NCI-H69 (cell line): ENCODE measurements around the gene PLCXD3.
"Not testable (repeated sequence)": the region's sequence is repeated elsewhere in the genome, so short reads cannot be mapped to it uniquely, and the experiment has no call there.

Experiments used
- DNase-seq: peaks from one replicate; lab custom pipeline; 2025; lab: John Stamatoyannopoulos, UW

The PLCXD3 gene

GRCh38 chr5:41347569-41347968, 162.8 kb downstream of the PLCXD3 start:
- DNase-seq, result no peak

GRCh38 chr5:41346609-41347008, 163.8 kb downstream of the PLCXD3 start:
- peak; percentile 9 for DNase-seq

DNA sequence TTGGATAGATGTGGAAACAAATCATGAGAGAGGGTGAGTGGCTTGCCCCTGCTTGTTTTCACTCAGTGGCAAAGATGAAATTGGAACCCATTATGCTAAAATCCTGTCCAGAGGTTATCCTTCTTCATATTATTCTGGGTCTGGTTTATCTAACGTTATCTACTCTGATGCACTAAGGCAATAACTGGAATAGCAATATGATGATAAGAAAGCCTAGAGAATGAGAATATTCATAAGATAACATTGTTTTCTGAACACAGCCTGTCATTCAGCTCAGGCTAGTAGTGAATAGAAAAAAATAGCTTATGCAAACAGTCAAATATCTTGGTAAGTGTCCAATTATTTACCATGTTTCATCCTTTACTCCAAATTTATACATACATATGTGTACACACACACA, 165.1 kb downstream of the PLCXD3 start:
- DNase-seq, result no peak

- no peak for DNase-seq
Observed at GRCh38 chr5:41339339-41339738, 171.1 kb downstream of the PLCXD3 start.

DNA sequence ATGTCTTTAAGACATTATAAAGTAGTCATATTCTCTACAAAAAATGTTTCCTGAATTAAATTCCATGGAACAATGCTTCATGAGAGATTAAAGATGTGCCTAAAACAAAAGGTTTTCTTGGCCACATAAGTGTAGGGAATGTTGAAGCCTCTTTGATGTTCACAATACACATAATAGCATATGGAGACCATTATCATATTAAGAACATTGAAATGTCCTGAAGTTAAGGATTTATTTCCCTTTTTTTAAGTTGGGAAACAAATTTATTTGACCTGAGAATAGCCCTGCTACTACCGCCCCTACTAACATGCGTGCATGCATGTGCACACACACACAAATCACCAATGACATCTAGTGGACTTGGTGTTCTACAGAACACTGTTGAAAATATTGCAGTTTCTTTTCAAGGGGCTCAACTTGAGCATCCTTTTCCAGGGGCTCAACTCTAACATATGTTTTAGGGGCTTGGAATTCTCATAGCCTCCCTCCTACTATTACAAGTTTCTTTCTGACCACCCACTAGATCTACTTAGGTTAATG, 172.2 kb downstream of the PLCXD3 start:
- no peak for DNase-seq

- no peak for DNase-seq
Observed at GRCh38 chr5:41337724-41338123, 172.7 kb downstream of the PLCXD3 start.

DNA sequence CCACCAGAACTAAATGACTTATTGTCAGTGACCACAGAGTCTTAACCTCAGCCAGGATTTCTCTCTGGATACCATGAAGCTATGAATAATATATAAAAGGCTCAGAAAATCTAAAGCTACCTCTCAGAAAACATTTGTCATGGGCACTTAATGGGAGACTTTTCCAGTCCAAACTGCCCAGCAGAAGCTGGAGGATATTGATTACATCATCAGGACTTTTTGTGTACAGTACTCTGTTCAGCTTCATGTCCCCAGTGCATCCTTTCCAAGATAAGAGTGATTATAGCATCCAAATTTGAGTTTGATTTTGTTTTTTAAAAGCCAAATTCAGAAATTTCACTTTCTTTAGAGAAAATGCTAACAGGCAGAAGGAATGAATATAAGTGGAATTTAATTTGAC, 173.2 kb downstream of the PLCXD3 start:
- DNase-seq, result no peak

- no peak for DNase-seq
Observed at GRCh38 chr5:41336471-41336870, 173.9 kb downstream of the PLCXD3 start.

GRCh38 chr5:41335596-41336181, 174.7 kb downstream of the PLCXD3 start:
- DNase-seq, result no peak

GRCh38 chr5:41334758-41335157, 175.6 kb downstream of the PLCXD3 start:
- DNase-seq, result no peak

DNA sequence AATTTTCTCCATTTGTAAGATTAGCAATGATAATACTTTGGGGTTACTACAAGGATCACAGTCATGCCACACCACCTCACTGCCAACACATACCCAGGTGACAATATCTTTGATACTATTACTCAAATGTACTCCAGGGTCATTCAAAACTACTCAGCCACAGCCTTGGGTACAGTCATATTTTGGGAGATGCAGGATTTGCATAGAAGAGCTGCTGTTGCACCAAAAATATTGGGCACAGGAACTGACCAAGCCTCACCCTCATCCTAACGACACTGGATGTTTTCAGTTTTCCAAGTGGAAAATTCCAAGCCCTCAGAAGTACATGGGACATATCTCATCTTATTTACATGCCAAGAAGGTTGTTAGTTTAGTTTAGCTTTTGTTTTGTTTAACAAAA, 176.2 kb downstream of the PLCXD3 start:
- no peak for DNase-seq

GRCh38 chr5:41325074-41325473, 185.3 kb downstream of the PLCXD3 start:
- no peak for DNase-seq

DNA sequence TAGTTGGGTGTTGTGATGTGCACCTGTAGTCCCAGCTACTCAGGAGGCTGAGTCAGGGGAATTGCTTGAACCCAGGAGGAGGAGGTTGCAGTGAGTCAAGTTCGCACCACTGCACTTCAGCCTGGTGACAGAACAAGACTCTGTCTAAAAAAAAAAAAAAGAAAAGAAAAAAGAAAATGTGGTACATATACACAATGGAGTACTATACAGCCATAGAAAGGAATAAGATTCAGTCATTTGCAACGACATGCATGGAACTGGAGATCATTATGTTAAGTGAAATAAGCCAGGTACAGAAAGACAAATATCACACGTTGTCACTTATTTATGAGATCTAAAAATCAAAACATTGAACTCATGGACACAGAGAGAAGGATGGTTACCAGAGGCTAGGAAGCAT, 187.6 kb downstream of the PLCXD3 start:
- not testable (repeated sequence) for DNase-seq

DNA sequence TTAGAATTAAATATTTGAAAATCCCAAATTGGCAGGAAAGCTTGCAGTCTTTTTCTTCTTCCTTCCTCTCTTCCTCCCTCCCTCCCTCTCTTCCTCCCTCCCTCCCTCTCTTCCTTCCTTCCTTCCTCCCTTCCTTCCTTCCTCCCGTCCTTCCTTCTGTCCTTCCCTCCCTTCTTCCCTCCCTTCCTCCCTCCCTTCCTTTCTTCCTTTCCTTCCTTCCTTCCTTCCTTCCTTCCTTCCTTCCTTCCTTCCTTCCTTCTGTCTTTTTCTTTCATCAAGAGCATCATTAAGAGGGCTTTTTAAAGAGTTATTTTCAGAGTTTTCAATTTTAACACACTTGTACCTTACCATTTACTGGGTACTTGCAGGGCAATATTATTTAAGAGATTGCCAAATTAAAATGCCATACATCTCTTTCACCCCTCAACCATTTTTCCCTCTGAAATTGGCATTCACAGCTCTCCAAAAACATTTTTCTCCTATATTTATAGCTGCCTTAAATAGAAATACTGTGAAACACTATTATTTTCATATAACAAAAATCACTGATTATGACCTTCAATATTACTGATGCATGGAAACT, 197.8 kb downstream of the PLCXD3 start:
- DNase-seq, result no peak

DNA sequence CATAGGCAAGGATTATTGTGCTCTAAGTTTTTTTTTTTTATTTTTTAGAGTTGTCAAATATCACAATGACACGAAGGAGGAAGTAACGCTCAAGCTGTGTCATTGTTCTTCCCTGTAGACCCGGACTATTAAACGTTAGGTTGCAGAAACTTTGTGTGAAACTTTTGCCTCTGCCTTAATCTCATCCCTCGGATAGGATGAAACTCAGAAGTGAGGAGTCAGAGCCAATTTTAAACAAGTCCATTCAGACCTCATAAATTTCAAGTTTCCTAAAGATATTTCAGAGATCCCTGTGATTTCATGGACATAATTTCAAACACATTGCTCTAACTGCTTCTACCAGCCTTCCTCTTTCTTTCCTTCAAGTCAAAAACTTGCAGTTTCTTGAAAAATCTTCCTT, 198.3 kb downstream of the PLCXD3 start:
- no peak for DNase-seq

DNA sequence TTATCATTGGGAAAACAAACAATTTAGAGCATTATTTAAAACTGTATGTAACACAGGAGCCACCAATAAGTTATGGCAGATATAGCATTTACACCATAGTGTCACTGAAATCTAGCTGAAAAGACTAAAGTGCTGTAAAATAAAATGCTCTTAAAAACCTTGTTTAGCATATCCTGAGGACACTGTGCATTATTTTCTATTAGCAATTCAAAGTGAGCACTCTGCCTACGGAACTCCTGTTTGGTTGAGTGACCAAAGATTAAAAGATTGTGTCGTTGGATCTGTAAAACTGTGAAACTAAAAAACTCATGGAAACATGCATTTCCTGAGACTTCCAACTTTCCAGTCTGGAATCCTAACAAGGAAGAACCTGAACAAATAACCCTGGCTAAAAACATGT, 201.1 kb downstream of the PLCXD3 start:
- no peak for DNase-seq

DNA sequence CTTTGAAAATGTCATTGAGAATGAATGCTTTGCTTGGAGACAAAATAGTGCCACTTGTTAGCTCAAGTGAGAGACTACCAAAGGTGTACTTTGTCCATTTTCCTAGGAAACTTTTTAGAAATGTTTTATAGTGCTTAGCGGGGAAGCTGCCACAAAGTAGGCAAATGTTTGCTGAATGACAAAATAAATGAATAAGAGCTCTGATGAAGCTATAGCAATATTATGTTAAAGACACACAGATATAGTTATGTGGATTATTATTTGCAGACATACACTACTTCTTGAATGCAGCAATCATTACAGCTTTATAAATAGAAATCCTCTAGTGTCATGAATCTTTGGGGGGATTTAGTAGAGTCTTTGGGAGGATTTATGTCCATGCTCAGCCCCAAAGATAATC, 204.4 kb downstream of the PLCXD3 start:
- no peak for DNase-seq

- DNase-seq, result no peak
Observed at GRCh38 chr5:41305056-41305455, 205.3 kb downstream of the PLCXD3 start.

DNA sequence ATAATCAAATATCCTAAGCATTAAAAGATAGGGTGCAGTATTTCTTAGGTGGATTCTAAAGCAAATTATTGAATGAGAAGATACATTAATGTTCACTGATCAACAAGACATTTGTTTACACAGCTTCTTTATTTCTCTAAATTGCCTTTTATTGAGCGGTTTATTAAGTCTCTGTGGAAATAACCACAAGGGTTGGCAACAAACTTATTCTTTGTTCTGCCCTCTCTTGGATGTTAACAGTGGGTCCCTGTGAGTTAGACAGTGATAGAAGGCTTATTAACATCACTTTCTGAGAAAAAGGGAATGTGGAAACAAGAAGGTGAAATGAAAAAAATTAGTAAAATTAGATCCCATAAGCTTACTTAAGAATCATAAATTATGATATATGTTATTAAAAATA, 214.3 kb downstream of the PLCXD3 start:
- no peak for DNase-seq

GRCh38 chr5:41291323-41291722, 219.1 kb downstream of the PLCXD3 start:
- no peak for DNase-seq

- no peak for DNase-seq
Observed at GRCh38 chr5:41290810-41291209, 219.6 kb downstream of the PLCXD3 start.

DNA sequence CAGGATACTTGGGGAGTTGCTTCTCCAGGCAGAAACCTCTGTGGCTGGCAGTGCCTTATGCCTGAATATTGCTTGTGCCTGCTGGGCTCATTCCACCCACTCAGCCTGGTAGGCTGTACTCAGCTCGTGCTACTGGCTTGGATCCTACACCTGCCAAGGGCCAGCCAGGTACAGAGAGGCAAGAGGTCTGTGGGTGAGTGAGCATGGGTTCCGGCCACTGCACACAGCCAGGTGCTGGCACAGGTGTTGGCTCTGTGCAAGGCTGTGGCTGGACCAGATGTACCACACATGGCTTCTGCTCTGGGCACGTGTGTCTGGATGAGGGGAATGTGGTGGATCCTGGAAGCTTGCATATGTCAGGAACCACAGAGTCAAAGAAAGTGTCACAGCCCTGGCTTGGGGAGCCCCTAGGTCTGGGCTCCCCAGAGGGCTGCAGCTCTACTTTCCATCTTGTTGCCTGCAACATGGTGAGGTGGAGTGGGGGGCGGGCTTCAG, 220.4 kb downstream of the PLCXD3 start:
- DNase-seq, result no peak

DNA sequence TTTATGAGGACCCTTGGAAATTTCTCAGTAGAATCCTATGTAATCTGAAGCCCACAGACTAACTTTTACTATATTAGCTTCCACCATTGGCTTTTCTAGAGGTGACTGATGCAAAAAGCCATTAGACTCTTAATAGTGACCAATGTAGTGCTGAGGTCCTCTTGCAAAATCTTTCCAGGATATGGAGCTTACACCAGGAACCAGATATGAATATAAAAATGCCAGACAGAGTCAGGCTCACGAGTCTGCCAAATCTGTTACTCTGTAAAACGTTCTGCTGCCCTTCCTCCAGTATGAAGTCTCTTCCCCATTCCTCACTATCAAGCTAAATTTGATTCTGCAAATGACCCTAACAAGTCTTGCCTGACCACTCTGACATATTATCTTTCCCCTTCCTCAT, 223.7 kb downstream of the PLCXD3 start:
- DNase-seq, result no peak

DNA sequence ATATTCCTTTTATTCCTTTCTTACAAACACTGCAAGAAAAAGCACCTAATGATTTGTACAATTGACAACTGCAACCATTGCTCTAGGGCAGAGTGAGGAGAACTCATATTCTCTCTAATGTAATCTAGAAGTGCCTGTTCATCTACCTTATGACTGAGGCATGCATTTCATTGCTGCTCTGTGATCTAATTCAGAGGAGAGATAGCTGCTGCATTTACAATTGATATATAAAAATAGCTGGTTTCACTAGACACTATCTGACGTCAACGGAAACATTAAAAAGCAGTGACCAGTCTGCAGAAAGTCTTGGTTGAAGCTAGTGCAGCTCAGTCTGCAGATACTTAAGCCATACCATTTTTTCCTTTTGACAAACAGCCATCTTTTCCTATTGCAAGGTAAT, 224.2 kb downstream of the PLCXD3 start:
- DNase-seq, result no peak
